Measurements from ENCODE around the gene ZC3HAV1.

GRCh38 chr7:139068544-139069399 lies 40.7 kb downstream of the ZC3HAV1 start:
- no peak for TF ChIP-seq CTCF (IDR thresholded peaks at IDR 0.05)
- TF ChIP-seq POLR2A (IDR thresholded peaks at IDR 0.05): no peak
